Thyroid gland (tissue), 4 donors: ENCODE data around the gene CARMIL1.

Experiments
- POLR2A ChIP-seq, 2 donors: fragments of 450-650 bp; IDR thresholded peaks; one replicate each; pipeline ENCODE4 v1.6.1; 2017; ENCODE audit warnings: antibody characterized with exemption in 2 of 2, mild to moderate bottlenecking in 2 of 2, moderate library complexity in 1 of 2
- TF ChIP-seq, protein P1 (sequence below), 6 experiments: fragments of 200-600 bp in 3 of 6; fragments of 450-650 bp in 3 of 6; sonication (generic) in 3 of 6; IDR thresholded peaks; one replicate each; pipeline ENCODE4 v1.5.1; 2016 to 2019; ENCODE audit warnings: antibody characterized with exemption in 6 of 6, mild to moderate bottlenecking in 2 of 6, inconsistent platforms in 1 of 6, moderate library complexity in 1 of 6

- TF ChIP-seq, protein P1, sequence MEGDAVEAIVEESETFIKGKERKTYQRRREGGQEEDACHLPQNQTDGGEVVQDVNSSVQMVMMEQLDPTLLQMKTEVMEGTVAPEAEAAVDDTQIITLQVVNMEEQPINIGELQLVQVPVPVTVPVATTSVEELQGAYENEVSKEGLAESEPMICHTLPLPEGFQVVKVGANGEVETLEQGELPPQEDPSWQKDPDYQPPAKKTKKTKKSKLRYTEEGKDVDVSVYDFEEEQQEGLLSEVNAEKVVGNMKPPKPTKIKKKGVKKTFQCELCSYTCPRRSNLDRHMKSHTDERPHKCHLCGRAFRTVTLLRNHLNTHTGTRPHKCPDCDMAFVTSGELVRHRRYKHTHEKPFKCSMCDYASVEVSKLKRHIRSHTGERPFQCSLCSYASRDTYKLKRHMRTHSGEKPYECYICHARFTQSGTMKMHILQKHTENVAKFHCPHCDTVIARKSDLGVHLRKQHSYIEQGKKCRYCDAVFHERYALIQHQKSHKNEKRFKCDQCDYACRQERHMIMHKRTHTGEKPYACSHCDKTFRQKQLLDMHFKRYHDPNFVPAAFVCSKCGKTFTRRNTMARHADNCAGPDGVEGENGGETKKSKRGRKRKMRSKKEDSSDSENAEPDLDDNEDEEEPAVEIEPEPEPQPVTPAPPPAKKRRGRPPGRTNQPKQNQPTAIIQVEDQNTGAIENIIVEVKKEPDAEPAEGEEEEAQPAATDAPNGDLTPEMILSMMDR (IDR thresholded peaks at IDR 0.05) = no peak
- TF ChIP-seq POLR2A (IDR thresholded peaks at IDR 0.05) = no peak
Observed at GRCh38 chr6:25312034-25312620, 33.0 kb downstream of the CARMIL1 start.
